D721Med (cell line): ENCODE data around the gene OSBPL3.

Source experiments
- DNase-seq: peaks from one replicate; pipeline ENCODE4 v3.0.0; 2011; ENCODE audit warnings: low spot score; ENCODE audit not compliant: insufficient read length
- FAIRE-seq: peaks from 2 replicates; lab custom pipeline; 2011; peaks lifted over from hg19 to GRCh38; lab: Jason Lieb, UNC
- CTCF ChIP-seq: IDR thresholded peaks from 2 replicates; pipeline ENCODE4 v1.5.1; 2012; ENCODE audit warnings: mild to moderate bottlenecking, control low read depth; ENCODE audit not compliant: insufficient read depth; ENCODE audit errors: missing control alignments

The OSBPL3 gene

GRCh38 chr7:24942226-24942625 is 37.8 kb downstream of the OSBPL3 start:
- no peak for TF ChIP-seq CTCF
- no peak for DNase-seq
- no peak for FAIRE-seq

- TF ChIP-seq CTCF: no peak
These were observed 40.6 kb downstream of the OSBPL3 start for GRCh38 chr7:24939416-24939815.

GRCh38 chr7:24936121-24936824 is 43.7 kb downstream of the OSBPL3 start:
- TF ChIP-seq CTCF: no peak
- no peak for FAIRE-seq
- DNase-seq: no peak

More at GRCh38 chr7:24939416-24939815, 40.6 kb downstream of the OSBPL3 start:
- DNase-seq (no peak), FAIRE-seq (no peak)

GRCh38 chr7:24933298-24933697 is 46.7 kb downstream of the OSBPL3 start:
- FAIRE-seq (no peak), DNase-seq (no peak)
- TF ChIP-seq CTCF: no peak

- DNase-seq (no peak), FAIRE-seq (no peak)
- TF ChIP-seq CTCF: no peak
These were observed 47.2 kb downstream of the OSBPL3 start for GRCh38 chr7:24932815-24933214.

- DNase-seq: no peak
- FAIRE-seq: no peak
- TF ChIP-seq CTCF: no peak
These were observed 47.6 kb downstream of the OSBPL3 start for GRCh38 chr7:24932389-24932788.

GRCh38 chr7:24931844-24932243 is 48.1 kb downstream of the OSBPL3 start:
- FAIRE-seq (no peak), DNase-seq (no peak)
- TF ChIP-seq CTCF: no peak
